Stromal cell of bone marrow (primary cell): ENCODE data around the gene IQUB.
A peak's percentile ranks its signal among the peaks of the same experiment; 100 is the strongest.
"Not testable (repeated sequence)": the region's sequence is repeated elsewhere in the genome, so short reads cannot be mapped to it uniquely, and the experiment has no call there.

Source experiments
- DNase-seq: peaks from one replicate; pipeline ENCODE4 v3.0.0-alpha.2; 2012; ENCODE audit warnings: low read depth

IQUB gene

DNA sequence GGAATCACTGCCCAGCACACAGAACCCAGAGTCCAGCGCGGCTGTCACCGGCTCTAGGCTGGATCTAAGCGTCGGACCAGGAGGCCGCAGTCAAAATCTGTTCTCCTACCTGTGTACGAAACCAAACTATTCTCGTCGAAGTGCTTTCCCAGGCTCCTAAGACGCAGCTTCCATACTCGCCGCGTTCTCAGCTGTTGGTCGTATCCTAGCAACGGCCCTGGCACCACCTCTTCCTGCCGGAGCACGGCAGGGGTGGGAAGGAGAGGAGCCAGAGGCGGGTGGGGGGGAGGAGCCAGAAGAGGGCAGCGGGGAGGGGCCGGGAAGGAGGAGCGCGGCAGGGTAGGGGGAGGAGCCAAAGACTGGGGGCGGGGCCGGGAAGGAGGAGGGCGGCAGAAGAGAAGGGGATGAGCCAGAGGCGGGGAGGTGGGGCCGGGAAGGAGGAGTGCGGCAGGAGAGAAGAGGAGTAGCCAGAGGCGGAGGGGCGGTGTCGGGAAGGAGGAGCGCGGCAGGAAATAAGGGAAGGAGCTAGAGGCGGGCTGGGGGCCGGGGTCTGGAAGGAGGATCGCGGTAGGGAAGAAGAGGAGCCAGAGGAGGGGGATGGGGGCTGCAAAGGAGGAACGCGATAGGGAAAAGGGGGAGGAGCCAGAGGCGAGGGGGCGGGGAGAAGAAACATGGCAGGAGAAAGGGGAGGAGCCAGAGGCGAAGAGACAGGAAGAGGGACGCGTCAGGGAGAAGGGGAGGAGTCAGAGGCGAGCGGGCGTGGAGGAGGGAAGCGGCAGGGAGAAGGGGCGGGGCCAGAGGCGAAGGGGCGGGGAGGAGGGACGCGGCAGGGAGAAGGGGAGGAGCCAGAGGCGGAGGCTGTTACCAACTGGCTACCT, at the start of gene IQUB:
TSS of gene IQUB (minus strand) at position 213 of the 878 bp plus-strand sequence. CDS start 22,255 bp downstream, outside the sequence.
- DNase-seq, result peak; percentile 94

DNA sequence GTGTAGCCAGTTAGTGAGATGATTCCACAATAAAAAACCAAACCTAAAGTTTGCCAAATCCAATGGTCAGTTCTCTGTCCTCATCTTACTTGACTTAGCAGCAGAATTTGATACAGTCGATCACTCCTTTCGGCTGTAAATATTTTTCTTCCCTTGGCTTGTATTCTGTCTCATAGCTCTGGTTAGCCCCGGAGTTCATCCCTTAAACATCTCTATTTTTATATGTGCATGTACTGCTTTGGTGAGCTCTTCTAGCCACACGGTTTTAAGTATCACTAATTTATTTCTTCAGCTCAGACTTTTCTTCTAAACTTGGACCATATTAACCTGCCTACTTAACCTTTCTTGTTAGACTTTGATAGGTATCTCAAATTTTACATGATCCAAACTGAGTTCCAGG, 49.4 kb upstream of the IQUB start:
- no peak for DNase-seq

DNA sequence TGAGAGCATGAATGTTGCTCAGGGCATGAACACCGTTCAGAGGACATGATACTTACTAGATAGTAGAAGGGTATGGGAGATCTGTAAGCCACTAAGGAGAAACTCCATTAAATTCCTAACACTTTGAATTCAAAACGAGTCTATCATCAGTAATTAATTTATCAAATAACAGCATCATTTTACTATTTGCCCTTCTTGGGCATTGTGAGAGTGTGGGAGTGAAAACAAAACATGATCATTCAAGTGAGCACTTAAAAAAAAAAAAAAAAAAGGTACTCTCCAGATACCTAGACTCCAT, 46.7 kb upstream of the IQUB start:
- no peak for DNase-seq

DNA sequence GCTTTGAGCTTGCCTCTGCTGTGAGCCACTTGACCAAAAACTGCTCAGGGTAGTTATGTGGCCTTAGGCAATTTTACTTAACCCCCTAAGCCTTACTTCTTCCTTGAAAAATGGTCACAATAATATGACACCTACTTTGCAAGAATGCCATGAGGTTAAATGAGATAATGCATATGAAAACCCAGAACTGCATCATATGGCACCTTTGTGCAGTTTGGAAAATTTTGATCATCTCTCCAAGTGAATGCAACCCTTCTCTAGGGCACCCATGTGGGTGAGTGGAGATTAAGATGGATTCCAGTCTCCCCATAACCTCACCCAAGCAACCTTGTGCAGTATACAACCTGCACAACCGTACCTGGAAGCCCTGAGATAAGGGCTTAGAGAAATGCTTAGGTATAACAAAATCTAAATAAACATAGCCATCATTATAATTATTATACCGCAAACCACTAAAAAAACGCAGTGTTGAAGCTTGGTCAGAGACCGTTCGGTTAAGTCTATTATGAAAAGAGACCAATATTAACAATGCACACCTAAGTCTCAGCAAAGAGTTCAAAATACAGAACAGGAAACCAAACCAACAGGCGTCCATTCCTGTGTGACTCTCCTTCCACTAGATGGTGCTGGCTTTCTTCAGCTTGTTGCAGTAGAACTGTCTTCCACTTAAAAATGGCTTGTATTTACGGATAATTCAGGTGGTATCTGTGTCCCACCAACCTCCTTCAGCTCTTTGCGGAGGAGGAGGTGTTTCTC, 46.2 kb upstream of the IQUB start:
- DNase-seq, result peak; percentile 21

DNA sequence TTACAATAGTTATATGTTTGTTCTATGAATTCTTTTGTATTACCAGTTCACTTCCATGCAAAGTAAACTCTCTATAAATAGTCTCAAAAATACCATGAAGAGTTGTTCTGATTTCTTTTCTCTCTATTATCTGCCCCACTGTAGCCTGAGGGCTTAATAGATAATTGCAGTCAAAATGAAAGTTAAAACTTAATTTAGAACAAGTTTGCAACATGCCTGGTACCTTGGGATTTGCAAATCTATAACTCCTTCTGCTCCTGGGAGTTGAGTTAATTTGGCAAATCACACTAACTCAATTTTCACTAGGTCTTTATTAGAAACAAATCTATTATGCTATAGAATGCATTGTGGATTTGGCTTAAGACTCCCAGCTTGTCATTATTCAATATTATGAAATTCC, 45.0 kb upstream of the IQUB start:
- no peak for DNase-seq

DNA sequence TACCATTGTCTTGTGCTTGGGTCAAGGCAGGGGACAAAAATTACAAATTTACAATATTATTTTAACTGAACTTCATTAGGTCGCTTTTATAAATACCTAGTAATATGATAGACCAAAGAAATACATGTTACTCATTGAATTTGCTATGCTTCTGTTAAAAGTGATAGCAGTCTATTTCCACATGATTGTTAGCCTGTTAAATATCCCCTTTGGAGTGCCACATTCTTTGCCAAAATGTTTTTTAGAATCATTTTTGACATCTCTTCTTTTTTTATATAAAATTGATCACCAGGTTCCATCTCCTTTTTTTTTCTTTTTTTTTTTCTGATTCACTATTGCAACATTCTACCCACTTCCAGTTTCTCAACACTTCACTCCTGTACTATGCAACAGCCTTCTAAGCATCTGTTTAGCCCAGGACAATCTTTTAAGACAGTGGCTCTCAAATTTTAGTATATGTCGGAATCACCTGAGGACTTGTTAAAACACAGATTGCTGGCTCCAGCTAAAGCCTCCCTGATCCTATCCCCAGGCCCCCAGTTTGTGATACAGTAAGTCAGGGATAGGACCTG, 39.6 kb upstream of the IQUB start:
- DNase-seq, result no peak

DNA sequence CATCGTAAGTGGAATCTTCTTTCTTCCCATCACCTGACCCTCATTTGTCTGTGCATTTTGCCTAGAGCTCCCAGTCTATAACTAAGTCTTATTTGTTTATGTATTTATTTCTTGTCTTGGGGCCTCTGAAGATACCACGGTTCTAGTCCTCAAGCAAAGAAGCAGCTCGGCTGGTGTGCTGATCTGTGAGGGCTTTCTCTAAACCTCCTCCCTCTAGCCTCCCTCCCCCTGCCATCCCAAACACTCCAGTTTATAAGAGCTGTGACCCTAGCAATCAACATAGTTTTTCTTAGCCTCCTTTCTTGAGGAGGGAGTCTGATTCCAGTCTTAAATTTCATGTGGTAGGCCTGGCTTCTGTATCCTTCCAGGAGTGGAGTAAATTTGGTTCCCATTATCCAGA, 38.9 kb upstream of the IQUB start:
- DNase-seq, result no peak

DNA sequence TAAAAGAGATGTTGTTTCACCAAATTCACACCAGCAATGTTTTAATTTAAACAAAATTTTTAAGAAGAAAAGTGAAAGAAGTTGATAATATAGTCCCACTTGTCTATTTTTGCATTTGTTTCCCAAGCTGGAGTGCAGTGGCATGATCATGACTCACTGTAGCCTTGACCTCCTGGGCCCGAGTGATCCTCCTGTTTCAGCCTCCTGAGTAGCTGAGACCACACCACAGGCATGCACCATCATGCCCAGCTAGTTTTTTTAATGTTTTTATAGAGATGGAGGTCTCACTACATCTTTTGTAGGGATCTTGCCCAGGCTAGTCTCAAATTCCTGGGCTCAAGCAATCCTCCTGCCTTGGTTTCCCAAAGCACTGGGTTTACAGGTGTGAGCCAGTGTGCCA, 37.3 kb upstream of the IQUB start:
- peak; percentile 2 for DNase-seq

DNA sequence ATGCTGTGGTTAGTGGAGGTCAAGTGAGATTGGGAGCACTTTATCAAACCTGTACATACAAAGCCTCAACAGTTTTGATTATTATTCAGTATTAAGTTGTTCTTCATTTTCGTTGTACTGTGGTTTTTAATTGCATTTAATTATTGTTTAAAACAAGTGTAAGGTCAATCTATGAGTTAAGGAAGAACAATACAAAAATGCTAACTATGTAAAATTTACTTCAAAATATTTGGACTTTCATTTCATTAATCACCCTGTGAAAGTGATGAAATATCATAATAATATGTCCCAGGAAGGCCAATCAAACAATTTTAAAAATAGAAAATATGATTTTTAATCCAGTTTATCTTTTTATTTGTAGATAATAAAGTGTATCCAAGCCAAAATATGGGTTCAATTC, 36.8 kb upstream of the IQUB start:
- no peak for DNase-seq

DNA sequence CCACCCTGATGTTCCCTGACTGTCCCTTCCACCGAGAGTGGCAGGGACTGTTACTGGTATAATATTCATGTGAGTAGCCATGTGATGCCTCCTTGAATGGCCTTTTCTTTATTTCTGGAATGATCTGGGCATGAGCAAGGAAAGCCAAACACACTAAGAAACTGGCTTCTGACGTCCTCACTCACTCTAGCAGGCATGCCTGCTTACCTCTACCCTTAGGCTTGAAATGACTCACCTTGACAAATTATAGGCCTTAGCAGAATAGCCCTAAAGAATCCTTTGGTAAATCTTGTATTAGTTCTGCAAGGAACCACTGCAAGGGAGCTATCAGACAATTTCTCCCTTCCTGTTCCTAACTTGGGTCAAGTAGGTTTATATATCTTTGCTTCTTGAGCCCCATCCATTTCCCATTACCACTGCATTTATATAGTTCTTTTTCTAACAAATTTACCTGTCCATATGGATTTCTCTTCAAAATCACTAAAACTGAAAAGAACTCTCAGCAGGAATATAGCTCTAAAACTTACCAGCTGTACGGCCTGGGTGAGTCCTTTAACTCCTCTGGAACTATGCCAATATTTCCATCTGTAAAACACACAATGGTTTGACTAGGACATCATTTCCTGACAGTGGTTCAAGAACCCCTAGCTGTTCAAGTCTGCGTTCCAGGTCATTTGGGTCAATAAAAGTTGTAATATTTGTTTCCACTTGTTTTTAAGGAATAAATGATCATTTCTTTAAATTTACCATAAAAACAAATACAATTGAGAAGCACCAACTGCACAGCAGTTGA, 36.2 kb upstream of the IQUB start:
- no peak for DNase-seq

DNA sequence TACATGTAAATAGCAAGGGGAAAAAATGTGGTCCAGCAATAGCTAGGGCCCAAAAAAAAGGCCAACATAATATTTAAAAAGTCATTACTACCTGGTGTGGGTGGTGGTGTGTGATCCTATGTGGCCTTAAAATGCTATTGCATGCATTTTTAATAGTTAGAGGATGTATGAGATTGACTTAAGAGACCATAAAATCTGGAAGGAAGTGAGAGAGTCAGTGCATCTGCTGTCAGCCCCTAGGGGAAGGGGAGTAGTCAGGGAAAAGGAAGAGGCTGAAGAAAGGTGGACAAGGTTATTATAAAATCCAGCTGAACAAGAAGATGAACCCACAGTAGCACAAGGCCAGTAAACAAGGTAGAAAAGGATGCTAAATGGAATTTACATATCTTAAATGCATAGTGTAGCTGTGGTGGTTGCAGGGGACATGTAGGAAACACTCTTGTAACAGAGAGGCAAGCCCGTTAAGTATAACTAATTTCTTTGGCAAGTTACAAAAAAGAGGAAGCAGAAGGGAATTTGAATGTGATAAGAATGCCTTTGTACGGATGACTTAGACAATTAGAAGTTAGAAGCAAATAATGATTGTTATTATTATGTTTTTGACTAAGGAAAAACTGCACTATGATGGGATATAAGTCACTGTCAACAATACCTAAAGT, 35.1 kb upstream of the IQUB start:
- no peak for DNase-seq

DNA sequence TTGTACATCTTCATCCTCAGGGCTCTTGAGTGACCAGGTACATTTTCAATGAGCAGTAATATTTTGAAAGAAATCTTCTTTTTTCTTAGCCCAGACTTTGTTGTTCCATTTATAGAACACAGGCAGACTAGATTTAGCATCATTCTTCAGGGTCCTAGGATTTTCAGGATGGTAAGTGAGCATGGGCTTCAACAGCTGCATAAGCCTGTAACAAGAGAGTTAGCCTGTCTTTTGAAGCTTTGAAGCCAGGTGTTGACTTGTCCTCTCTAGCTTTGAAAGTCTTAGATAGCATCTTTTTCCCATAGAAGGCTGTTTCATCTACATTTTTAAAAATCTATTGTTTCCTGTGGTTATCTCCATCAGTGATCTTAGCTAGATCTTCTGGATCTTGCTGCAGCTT, 27.7 kb upstream of the IQUB start:
- no peak for DNase-seq

DNA sequence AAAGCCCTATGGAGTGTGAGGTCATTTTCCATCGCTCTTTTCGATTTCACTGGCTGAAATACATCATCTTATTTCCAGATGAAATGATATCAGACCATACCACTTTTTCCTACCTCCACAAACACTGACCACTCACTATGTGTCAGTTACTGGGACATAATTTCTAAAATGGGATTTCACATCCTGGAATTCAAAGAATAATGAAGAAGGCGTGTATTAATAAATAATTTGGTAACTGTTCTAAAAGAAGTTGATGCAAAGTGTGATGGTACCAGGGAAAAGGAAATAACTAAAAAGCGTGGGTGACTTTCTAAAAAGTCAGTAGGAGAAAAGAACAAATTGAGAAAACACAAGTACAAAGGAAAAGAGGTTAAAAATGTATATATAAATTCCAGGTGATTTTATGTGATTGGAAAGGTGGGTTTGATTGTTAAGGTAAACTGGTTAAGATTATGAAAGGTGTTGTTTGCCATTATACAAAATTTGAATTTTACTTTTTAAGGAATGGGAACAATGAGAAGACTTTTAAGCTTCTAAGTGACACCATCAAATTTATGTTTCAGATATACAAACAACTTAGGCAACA, 24.0 kb upstream of the IQUB start:
- DNase-seq, result no peak

DNA sequence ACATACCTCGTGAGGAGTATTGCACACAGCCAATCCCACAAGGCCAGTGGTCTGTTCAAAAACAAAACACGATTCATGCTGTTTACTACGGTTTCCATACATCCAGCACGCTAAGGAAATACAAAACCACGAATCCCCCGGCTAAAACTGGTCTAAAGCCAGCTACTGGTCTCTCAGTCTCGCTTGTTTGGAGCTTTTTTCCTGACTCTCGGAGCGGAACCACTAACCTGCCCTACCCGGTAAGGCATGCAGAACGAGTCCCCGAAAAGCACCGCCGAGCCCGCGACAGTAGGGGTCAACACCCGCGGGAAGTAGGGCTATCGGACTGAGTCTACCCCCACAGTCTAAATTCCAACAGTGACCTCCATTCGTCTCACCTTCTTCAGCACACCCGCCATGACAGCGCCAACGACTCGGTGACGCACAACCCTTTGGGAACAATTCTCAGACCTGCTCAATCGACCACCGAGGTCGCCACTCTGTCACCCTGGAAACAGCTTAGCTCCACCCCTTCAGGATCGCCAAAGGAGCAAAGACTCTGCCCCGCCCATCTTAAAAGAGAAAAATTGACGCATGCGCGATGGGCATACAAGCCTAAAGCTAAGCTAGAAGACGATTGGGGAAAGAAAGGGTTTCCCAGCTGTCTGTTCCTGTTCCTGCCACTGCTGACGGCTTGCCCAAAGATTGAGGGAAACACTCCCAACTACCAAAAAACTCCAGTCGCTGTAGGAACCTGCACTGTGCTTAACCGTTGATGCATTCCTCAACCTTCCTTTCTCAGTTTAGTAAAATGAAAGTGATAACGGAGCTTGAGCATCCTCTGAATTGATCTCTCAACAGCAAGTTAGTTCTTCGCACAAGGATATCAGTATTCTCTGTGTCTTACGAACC, 23.2 kb upstream of the IQUB start, which contains the start of gene NDUFA5:
TSS of gene NDUFA5 (minus strand) at position 421 of the 891 bp plus-strand sequence. CDS start at position 398, 23 bp downstream.
- DNase-seq, result peak; percentile 99

DNA sequence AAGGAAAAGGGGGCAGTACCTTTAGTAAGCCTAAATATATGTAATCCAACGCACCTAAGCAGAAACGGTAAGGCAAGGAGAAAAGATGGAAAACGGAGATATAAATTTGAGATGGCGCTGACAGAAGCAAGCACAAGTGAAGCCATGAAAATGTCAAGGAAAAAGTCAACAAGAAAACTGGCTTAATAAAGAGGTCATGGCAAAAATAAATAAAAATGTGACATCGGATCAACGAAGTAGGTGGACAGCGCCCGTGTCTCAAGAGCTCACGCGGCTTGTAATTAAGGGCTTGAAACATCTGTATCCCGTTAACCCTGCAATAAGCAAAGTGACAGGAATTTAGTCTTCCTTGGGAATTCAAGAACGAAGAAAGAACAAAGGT, 22.6 kb upstream of the IQUB start:
- DNase-seq, result no peak

DNA sequence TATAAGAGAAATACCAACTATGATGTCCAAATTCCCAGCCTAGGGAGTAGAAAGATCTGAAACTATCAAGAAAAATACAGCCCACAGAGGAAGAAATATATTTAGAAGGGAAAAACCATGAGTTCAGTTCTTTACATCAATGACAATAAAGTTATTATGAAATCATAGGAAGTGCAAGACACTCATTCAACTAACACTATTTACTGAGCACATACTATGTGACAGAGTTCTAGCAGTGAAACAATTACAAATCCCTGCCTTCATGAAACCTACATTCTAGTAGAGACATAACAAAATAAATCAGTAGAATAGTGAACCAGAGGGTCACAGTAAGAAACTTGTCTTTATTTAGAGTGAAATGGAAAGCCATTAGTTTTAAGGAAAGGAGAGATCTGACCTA, 21.1 kb upstream of the IQUB start:
- DNase-seq, result no peak

DNA sequence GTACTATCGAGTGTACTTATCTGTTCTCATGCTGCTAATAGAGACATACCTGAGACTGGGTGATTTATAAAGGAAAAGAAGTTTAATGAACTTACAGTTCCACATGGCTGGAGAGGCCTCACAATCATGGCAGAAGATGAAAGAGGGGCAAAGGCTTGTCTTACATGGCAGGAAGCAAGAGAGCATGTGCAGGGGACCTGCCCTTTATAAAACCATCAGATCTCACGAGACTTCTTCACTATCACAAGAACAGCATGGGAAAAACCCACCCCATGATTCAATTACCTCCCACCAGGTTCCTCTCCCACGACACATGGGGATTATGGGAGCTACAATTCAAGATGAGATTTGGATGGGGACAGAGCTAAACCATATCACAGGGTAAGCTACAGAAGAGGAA, 18.8 kb upstream of the IQUB start:
- DNase-seq, result no peak

DNA sequence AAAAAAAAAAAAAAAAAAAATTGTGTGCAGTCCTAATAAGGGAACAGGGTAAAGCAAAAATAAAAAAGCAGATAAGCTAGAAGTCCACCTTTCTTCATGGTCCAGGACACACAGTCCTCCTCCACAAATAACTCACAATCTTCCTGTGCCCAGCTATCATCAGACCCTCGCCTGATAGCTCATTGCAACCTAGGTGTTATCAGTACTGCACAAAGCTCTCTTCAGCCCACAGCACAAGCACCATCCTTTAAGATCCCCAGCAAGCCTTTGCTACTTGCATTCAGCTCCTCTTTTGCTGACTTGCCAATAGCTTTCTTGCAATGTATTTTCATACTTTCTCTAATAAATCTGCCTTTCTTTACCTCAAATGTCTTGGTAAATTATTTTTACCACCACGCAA, 18.2 kb upstream of the IQUB start:
- DNase-seq, result no peak

DNA sequence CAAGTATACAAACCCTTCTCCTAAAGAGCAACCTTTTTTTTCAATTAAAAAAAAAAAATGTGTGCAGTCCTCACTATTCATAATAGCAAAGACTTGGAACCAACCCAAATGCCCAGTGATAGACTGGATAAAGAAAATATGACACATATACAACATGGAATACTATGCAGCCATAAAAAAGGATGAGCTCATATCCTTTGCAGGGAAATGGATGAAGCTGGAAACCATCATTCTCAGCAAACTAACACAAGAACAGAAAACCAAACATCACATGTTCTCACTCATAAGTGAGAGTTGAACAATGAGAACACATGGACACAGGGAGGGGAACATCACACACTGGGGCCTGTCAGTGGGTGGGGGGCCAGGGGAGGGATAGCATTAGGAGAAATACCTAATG, 17.7 kb upstream of the IQUB start:
- not testable (repeated sequence) for DNase-seq

DNA sequence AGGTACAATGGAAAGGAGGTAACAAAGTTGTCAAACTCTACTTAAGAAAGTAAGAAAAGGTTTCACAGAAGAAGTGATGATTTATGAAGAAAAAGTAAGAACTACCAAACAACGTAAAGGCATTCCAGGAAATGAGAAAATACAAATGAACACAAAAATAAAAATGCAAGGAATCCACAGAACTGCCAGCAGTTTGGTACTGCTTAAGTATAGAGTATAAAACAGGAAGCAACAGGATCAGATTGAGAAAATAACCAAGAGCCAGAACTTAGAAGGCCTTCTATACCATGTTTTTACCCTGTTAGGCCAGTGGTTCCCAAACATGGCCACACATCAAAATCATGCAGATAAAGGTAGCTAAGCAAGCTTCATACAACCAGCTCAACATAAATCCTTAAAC, 14.0 kb upstream of the IQUB start:
- no peak for DNase-seq
